Measurements from ENCODE around the gene DTYMK. TPM values are rescaled to one million over a fixed set of nuclear protein-coding genes. Genes with fewer than 3 reads are reported as not detected.

DTYMK gene
- total RNA-seq, 1 donor from 2014 or later = 51.4 TPM

DNA sequence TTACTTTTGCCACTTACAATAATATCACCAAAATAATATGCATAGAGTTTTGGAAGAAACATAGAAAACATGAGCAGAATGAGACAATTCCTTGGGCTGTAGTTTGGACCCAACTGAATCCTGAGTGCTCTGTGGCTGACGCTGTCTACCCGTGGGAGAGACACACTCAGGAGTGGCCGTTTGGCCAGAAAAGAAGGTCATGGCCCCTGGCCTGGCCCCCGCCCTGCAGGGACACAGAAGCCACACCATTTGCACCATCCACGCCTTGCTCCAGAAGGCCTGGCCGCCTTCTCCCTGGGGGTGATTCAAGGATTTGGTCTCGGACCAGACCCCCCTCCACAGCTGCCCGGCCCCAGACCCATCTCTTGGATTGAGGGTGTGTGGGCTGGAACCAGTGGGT lies 41.4 kb upstream of the DTYMK start:
- no peaks in the 10 kb centered on the region for H3K27me3 Mint-ChIP-seq
- no peak overlapping the region for H3K4me3 Mint-ChIP-seq (ENCODE audit: low read depth)
- H3K27ac Mint-ChIP-seq = no peak overlapping the region
- no peaks in the 10 kb centered on the region for H3K4me1 Mint-ChIP-seq (ENCODE audit: low read depth)
- no peaks in the 10 kb centered on the region for H3K9me3 Mint-ChIP-seq (ENCODE audit: low read depth)
- DNase-seq (ENCODE audit: low spot score, unreplicated experiment) = no peak
- TF ChIP-seq CTCF (IDR thresholded peaks at IDR 0.05; ENCODE audit: unreplicated experiment) = no peak
- H3K36me3 Mint-ChIP-seq (ENCODE audit: insufficient read depth) = peaks cover 24% of the 10 kb centered on the region

DNA sequence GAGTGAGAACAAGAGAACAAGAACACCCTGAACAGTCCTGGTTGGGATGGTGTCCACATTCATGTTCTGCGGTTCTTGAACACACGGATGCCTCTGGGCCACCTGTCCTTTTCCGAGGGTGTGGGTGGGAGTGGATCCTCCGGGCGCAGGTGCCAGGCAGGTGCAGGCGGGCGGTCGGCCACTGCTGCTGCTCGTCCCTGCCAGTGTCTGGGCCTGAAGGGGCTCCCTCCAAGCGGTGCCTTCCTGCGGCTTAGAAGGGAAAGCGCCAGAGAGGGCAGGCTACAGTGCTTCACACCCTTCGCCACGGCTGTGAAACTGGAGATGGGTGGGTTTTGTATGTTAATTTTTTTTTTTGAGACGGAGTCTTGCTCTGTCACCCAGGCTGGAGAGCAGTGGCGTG lies 39.8 kb upstream of the DTYMK start:
- H3K27ac Mint-ChIP-seq = no peak overlapping the region
- DNase-seq (ENCODE audit: low spot score, unreplicated experiment) = no peak
- H3K27me3 Mint-ChIP-seq = no peaks in the 10 kb centered on the region
- H3K9me3 Mint-ChIP-seq (ENCODE audit: low read depth) = peaks cover 3% of the 10 kb centered on the region
- peaks cover 37% of the 10 kb centered on the region for H3K36me3 Mint-ChIP-seq (ENCODE audit: insufficient read depth)
- no peak overlapping the region for H3K4me3 Mint-ChIP-seq (ENCODE audit: low read depth)
- TF ChIP-seq CTCF (IDR thresholded peaks at IDR 0.05; ENCODE audit: unreplicated experiment) = no peak
- no peaks in the 10 kb centered on the region for H3K4me1 Mint-ChIP-seq (ENCODE audit: low read depth)

DNA sequence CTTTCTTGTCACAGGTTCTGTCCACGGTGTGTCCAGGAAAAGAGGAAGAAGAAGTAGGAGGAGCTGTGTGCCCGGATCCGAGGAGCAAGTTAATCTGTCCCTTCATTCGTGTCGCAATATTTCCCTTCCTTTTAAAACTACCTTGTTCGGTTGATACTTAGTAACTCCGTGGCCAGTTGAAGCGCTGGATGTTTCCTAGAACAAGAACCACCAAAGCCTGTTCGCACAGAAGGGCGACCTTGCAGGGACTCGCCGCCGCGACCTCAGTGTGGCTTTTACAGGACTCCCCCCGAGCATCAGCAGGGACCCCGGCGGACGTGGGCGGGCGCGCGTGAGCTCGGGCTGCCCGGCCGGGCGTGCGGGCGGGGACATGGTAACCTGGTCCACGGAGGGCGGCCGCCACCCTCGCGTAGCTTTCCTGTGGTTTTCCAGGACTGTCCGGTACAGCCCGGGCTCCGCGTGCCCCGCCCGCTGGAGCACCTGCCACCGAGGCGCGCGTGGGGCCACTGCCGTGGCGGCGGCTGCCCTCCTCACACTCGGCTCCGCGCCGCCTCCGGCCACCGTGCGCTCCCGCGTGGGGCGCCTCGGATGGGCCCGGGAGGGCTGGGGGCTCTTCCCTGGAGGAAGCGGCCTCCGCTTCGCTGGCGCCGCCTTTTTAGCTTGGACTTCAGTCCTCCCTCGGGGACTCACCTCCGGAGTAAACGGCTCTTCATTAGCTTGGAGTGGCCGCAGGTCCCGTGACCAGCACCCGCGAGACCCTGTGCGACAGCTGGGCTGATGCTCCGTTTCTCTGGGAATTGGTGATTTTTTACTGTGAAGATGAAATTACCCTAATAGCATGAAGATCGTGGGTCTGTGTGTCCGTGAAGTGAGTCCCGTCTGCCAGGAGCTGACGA lies 38.6 kb upstream of the DTYMK start:
- no peak for DNase-seq (ENCODE audit: low spot score, unreplicated experiment)
- H3K27ac Mint-ChIP-seq = peak overlapping the region; percentile 76
- H3K9me3 Mint-ChIP-seq (ENCODE audit: low read depth) = peaks cover 3% of the 10 kb centered on the region
- H3K4me1 Mint-ChIP-seq (ENCODE audit: low read depth) = no peaks in the 10 kb centered on the region
- no peaks in the 10 kb centered on the region for H3K27me3 Mint-ChIP-seq
- no peak overlapping the region for H3K4me3 Mint-ChIP-seq (ENCODE audit: low read depth)
- H3K36me3 Mint-ChIP-seq (ENCODE audit: insufficient read depth) = peaks cover 45% of the 10 kb centered on the region
- TF ChIP-seq CTCF (IDR thresholded peaks at IDR 0.05; ENCODE audit: unreplicated experiment) = no peak

DNA sequence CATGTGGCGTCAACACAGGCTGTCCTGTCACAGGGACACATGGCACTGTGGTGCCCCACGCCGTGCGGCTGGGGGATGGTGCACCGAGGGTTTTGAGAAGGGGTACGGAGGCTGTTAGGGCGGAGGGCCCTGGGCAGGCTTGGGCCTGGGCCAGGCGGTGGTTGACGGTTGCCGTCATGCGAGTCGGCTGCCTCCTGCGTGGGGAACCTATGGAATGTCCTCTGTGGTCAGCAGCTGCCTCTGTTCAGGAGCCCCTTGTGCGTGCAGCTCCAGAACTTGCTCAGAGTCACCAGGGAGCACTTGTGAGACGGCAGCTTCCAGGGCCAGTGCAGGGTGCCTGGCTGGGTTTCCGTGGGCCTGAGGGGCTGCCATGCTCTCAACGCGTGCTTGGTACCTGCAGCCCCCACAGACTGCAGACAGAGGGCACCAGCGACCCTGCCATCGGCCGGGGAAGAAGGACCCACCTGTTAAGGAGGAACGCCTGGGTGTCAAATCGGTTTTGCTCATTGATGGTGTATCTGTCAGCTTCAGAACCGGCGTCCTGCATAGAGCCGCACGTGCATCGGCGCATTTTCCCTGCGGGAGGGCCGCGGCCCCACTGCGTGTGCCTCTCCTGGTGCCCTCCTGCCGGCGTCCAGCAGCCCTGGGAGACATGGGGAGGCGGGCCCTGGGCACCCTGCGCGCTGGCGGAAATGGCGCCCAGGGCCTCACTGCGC lies 37.8 kb upstream of the DTYMK start:
- H3K4me3 Mint-ChIP-seq (ENCODE audit: low read depth) = no peak overlapping the region
- H3K4me1 Mint-ChIP-seq (ENCODE audit: low read depth) = no peaks in the 10 kb centered on the region
- H3K27me3 Mint-ChIP-seq = no peaks in the 10 kb centered on the region
- peak; percentile 28 for TF ChIP-seq CTCF (IDR thresholded peaks at IDR 0.05; ENCODE audit: unreplicated experiment)
- H3K27ac Mint-ChIP-seq = no peak overlapping the region
- H3K9me3 Mint-ChIP-seq (ENCODE audit: low read depth) = peaks cover 3% of the 10 kb centered on the region
- H3K36me3 Mint-ChIP-seq (ENCODE audit: insufficient read depth) = peaks cover 47% of the 10 kb centered on the region
- no peak for DNase-seq (ENCODE audit: low spot score, unreplicated experiment)

DNA sequence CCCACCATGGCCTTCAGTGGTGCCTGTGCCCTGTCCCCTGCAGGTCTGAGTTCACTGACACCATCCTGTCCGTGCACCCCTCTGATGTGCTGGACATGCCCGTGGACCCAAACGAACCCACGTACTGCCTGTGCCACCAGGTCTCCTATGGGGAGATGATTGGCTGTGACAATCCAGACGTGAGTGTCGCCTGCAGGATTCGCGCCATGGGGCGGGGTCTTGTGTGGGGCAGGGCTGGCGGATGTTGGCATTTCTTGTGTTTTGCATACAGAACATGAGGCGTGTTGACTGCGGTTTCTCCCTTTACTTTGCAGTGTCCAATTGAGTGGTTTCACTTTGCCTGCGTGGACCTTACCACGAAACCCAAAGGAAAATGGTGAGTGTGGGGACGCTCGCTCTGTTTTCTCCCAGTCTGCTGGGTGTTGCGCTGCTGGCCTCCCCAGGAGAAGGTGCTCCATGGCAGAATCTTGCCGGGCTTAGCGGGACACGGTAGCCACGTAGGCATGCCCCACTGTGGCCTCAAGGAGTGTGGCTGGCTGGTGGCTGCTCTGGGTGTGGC lies 36.4 kb upstream of the DTYMK start:
- DNase-seq (ENCODE audit: low spot score, unreplicated experiment) = no peak
- Mint-ChIP-seq H3K4me3 (ENCODE audit: low read depth) (no peak overlapping the region), H3K9me3 (ENCODE audit: low read depth) (peaks cover 3% of the 10 kb centered on the region), H3K4me1 (ENCODE audit: low read depth) (no peaks in the 10 kb centered on the region), H3K27ac (no peak overlapping the region), H3K36me3 (ENCODE audit: insufficient read depth) (peaks cover 48% of the 10 kb centered on the region), H3K27me3 (no peaks in the 10 kb centered on the region)
- TF ChIP-seq CTCF (IDR thresholded peaks at IDR 0.05; ENCODE audit: unreplicated experiment) = no peak

Data from progenitor cell of endocrine pancreas (in vitro differentiated cells).